Stimulated activated CD8-positive, alpha-beta memory T cell treated with anti-CD3 and anti-CD28 coated beads, Interleukin-7, amount 100 ng/mL, for 24 hours (primary cell): ENCODE data around the gene C18orf32.
"Not testable (repeated sequence)": the region's sequence is repeated elsewhere in the genome, so short reads cannot be mapped to it uniquely, and the experiment has no call there.

ENCODE experiments used
- DNase-seq: peaks from one replicate; pipeline ENCODE4 v3.0.0-alpha.2; 2020; ENCODE audit warnings: low read depth

The C18orf32 gene

DNA sequence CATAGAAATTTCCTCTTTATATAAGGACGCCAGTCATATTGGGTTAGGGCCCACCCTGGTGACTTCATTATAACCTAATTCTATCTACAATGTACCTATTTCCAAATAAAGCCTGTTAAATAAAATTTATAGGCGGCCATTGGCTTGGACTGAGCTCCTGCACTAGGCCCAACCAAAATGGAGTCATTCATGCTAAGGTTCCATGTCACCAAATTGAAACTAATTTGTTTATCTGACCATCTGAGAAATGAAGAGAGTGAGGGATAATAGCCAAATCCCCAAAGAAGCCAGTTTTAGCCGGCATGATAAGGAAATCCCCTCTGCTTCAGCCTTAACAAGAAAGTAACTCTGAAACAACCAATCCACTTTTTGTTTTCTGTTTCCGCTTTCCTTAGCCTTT is 19.4 kb downstream of the C18orf32 start:
- DNase-seq: no peak

DNA sequence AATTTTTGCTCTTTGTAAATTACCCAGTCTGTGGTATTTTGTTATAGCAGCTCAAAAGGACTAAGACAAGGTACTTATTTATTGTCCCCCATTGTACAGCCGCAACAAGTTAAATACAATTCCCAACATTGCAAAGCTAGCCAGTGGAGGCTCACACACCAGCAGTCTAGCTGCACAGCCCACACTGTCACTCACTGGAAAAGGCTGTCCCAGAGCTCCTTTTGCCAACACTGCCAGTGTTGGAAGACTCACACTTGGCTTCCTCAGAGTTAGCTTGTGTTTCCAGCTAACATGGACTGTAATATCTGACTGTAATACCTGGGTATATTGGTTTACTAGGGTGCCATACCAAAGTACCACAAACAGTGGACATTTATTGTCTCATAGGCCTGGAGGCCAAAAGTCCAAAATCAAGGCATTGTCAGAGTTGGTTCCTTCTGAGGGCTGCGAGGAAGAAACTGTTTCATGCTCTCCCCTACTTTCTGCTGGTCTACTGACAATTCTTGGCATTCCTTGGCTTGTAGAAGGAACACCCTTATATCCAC is 19.9 kb downstream of the C18orf32 start:
- no peak for DNase-seq

DNA sequence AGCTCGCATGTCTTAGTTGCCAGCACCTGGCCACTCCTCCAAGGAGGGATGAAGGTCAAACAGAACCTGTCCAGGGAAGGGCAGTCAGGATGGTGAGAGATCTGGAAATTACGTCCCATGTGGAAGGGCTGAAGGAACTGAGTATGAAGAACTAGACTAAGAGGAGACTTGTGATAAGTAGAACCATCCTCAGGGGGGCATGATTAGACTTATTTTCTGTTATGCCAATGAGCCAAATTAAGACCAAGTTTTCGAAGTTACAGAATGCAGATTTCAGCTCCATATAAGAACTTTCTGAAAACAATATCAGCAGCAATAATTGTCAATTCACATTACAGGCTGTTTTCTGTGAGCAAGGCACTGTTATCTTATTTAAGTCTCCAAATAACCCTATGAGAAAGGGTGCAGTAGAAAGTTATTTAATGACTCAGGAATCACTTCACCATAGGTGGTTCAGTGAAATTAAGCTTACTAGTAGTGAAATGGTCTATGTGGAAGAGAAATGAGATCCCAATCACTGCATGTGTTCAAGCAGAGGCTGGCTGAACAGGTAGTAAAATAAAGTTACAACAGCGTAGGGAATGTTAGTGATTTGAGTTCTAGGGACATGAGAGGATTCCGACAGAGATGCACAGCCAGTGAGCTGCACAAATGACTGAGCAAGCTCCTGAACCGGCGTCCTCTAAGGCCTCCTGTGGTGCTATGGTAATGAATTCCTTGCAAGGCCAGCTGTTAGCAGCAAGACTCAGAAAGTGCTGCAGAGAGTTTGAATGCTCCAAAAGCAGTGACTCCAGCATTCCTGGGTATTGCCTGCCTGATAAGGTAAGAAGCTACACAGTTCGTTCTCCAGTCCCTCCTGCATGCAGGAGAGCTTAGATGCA is 22.1 kb downstream of the C18orf32 start:
- DNase-seq: no peak

DNA sequence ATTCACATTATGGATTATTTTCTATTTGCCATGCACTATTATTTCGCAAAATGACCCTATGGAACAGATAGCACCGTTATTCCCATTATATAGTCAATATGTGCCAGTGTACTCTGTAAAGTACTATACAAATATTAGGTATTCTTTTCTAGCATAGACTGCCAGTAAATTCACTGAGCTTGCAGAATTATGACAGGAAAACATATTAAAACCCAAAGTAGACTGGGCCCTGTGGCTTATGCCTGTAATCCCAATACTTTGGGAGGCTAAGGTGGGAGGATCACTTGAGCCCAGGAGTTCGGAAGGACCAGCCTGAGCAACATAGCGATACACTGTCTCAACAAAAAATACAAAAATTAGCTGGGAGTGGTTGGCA is 25.4 kb downstream of the C18orf32 start:
- no peak for DNase-seq

DNA sequence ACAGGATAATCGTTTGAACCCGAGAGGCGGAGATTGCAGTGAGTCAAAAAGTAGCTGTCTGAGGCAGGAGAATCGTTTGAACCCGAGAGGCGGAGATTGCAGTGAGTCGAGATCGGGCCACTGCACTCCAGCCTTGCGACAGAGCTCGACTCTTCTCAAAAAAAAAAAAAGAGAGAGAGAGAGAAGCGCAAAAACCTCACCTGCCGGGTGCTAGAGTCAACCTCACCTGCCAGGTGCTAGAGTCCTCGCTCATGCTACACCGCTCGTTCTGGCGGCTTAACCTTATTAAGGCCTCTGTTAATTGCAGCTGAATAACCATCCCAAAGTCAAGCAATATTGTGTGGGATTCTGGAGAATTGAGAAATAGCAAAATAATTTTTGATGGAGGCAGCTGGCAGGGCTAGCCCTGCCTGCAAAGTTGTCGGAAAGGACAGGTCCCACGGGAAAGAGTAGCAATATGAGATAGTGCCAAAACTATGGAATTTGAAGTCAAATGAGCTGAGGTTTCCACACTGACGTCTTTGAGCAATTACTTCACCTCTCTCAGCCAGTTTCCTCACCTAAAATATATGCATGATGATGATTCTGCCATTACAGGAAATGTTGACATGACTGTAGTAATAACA is 25.9 kb downstream of the C18orf32 start:
- DNase-seq: no peak

DNA sequence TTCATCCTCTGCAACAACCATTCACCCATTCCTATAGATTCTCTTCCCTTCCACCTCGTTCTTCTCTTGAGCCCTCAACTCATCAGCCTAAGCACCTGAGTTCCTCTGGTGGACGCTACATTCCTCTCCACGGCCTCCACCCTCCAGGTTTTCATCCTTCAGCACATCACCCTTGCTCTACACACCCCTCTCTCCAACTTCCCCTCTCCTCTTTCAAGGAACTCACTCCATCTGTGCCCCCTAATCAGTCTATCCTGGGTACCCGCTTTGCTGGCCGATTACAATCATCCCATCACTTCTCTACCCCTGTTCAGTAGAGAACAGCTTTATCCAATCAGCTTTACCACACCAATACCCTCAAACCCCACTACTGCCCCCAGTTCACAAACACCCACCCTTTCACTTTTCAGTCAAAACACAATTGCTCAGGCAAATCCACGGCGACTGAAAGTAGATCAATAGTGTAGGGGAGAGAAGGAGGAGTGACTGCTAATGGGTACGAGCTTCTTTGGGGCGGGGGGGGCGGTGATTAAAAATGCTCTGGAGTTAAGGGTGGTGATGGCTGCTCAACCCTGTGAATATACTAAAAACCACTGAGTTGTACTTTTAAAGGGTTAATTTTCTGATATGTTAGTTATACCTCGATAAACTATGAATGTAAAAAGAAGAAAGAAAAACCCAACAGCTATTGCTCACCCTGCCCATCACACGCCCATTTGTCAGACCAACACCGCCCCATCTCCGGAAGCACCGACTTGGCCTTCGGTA is 27.4 kb downstream of the C18orf32 start:
- DNase-seq: no peak

DNA sequence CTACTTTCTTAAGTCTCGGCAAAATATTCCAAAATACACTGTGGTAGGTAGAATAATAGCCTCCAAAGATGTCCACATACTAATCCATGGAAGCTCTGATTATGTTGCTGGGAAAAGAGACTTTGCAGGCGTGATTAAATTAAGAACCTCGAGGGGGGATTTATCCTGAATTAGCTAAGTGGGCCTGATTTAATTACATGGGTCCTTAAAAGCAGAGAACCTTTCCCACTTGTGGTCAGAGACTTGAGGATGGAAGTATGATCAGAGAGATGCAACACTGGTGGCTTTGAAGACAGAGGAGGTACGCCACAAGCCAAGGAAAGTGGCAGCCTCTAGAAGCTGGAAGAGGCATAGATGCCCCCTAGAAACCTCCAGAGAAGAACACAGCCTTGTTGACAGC is 29.4 kb downstream of the C18orf32 start:
- DNase-seq: no peak

DNA sequence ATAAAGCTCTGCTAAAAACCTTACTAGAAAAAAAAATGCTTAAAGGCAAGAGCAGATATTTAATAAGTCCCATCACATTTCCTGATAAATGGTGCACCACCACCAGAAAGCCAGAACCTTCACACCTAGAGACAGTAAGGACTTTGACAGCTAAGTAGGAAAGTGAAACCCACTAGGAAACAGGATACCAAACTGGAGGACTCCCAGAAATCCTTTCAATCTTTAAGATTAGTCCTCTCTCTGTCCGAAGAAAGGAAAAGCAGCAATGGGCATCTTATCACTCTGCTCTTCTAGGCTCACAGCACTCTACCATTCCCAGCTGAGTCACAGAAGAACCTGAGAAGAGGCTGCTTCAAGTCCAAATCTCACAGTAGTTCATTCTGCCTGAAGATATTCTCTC is 30.2 kb downstream of the C18orf32 start:
- DNase-seq: no peak

DNA sequence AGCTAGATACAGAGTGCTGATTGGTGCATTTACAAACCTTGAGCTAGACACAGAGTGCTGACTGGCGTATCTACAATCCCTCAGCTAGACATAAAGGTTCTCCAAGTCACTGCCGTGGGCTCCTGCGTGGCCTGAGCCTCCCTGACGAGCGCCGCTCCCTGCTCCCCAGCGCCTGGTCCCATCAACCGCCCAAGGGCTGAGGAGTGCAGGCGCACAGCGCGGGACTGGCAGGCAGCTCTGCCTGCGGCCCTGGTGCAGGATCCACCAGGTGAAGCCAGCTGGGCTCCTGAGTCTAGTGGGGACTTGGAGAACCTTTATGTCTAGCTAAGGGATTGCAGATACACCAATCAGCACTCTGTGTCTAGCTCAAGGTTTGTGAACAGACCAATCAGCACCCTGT is 34.5 kb downstream of the C18orf32 start:
- DNase-seq: not testable (repeated sequence)

DNA sequence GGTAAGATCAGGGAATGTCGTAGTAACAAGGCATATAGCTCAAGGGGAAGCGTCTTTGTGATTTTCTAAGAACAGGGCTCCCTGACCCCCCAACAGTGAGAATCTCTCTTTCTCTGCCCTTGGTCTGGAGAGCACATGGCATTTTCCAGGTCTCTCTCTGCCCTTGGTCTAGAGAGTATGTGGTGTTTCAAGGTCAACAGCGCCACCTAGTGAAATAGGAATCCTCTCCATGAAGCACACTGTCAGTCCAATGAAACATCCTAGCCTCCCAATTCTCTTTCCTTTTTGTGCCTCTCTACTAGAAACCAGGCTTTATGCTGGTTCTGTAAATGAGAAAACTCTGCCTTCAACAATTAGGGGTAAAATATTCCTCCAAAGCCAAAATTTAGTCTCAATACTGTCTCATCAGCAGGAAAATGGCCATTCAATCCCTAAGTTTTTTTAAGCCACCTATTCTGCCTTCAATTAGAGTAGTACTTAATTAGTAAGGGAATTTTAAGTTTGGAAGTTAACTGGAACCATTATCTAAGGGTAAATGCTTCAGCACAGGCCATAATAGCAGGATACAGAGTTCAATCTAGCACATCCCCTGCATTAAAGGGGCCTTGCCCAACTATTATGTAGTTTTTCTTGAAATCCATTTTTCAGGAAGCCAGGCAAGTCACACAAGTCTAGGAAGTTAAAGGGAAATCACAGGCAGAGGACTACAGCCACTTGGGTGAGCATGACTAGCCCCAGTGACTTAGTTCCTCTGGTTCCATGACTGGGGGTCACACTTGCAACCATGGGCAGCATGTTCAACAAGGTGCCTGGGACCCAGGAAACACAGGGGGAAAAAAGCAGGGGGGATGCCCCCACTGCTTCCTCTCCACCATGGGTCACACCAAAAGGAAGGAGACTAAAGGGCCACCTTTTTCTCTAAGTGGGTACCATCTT is 39.0 kb downstream of the C18orf32 start:
- DNase-seq: no peak

DNA sequence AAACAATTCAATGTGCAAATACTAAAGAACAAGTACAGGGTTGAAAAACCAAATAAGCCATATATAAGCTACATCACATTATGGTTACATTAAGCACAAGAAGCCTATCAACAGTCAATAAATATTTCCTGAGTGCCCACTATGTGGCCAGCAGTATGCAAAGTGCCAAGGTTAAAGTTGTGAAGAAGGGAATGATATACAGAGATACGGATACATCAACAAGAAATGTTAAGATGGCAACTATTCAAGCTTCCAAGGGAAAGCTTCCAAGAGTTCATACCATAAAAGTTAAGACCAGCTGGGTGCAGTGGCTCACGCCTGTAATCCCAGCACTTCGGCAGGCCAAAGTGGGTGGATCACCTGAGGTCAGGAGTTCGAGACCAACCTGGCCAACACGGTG is 40.6 kb downstream of the C18orf32 start:
- DNase-seq: no peak

DNA sequence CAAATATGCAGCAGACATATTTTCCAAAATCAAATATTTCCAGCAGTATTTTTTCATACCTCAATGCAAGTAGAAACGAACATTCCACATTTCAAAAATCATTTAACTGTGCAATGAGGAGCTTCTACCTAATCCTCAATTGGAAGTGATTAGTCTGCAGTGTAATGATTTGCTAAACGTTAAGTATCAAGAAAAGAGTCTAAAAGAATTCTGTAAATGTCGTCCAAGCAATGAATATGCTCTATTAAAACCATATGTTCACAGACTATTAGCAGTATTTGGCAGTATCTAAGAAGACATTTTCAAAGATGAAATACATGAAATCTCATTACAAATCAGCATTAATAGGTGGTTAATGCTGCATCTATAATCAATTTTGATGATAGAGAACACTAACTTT is 42.5 kb downstream of the C18orf32 start:
- no peak for DNase-seq

DNA sequence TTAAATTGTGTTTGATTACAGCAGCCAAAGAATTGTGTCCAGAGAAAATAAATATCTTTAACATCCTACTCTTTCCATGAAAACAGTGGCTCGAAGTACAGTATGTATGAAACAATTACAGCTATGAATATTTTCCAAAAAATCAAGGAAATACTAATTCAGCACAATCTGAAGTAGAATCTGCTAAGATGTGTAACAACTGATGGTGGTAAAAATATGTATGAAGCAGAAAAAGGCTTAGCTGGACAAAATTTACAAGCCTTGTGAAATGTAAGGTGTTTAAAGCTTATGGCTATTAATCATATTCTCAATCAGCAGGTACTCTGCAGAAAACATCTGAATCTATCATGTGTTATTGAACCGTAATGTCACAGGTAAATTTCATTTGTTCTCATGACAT is 43.2 kb downstream of the C18orf32 start:
- no peak for DNase-seq

DNA sequence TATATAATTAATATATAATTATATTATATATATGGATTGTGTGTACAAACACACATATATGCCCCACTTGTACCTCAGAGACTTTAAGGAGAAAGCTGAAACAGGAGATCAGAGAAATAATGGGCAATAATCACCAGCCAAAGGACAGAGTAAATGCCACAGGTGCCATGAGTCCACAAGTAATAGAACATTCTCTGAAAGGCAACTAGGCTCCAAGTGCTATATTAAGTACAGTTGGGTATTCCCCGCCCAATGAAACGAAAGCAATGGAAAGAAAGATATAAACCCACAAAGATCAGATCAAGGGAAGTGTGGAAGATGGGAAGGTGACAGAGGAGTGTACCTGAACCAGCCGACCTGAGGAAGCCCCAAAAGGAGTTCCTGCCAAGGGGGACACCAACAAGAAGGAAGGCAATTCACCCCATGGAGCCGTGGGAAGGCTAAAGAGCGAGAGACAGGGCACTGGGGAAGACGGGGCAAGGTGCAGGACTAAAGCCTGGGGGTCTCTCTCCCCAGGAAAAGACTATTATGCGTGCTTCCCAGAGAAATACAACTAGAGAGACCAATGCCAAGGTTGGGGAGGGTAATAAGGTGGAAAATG is 45.6 kb downstream of the C18orf32 start:
- DNase-seq: no peak

DNA sequence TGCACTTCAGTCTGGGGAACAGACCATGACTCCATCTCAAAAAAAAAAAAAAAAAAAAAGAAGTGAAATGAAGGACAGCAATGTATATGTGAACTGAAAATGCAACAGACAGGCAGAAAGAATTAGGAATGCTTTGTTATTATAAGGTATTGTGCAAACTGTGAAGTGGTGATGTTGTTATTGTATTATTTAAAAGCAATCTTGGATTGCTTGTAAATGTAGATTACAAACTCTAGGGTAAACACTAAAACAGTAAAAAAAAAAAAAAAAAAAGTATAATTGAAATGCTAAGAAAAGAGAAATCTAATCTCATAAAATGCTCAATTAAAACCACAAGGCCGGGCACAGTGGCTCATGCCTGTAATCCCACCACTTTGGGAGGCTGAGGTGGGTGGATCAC is 51.9 kb downstream of the C18orf32 start:
- no peak for DNase-seq

DNA sequence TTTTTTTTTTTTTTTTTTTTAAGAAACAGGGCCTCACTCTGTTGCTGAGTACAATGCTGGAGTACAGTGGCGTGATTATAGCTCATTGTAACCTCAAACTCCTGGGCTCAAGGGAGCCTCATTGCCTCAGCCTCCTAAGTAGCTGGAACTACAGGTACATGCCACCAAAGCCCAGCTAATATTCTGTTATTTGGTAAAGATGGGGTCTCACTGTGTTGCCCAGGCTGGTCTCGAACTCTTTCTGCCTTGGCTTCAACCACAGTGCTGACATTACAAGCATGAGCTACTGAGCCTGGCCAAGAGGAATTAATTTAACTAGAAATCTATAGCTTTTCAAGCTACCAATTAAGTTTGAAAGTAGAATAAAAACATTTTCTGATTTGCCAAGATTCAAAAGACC is 54.4 kb downstream of the C18orf32 start:
- DNase-seq: no peak

DNA sequence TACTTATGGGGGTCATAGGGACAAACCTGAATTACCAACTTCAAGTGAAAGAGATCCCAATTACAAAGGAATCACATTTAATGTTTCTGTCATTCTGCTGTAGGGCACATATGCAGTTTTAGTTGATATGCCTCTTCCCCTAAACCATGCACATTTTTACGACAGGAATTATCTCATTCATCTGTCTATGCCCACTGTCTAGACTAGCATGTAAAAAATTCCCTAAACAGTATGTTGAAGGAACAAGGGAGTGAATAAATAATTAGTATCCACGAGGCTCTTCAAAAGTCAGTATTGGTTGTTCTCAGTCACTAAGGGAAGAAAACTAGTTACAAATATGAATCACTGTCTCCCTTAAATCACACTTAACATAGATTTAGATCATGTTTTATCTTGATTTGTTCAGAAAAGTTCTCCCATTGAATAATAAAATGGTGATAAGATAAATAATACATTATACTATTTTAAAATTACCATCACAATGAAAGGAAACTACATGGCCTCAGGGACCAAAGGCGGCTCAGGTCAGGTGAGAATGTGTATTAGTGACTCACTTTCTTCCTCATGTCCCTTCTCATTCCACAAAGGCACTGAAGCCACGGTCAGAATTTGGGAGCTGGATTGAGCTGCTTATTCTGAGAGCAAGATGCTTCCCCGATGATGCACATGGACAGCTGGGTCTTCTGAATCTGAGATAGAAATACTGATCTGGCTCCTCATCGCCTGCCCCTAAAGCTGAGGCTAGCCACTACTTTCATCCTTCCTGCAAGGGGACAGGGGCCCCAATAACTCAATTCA is 55.7 kb downstream of the C18orf32 start:
- no peak for DNase-seq
